Loucy (cell line): ENCODE data around the gene NPSR1.

Source experiments
- EZH2phosphoT487 ChIP-seq: fragments of 200-600 bp; IDR thresholded peaks from 2 replicates; pipeline ENCODE4 v1.6.1; 2018; ENCODE audit warnings: antibody characterized with exemption, mild to moderate bottlenecking, moderate library complexity, borderline replicate concordance
- TF ChIP-seq, protein P1 (sequence below): fragments of 200-600 bp; sonication (generic); conservative IDR thresholded peaks from 2 replicates; pipeline ENCODE4 v1.5.1; 2014; ENCODE audit warnings: mild to moderate bottlenecking, antibody characterized with exemption, low read length

DNA sequence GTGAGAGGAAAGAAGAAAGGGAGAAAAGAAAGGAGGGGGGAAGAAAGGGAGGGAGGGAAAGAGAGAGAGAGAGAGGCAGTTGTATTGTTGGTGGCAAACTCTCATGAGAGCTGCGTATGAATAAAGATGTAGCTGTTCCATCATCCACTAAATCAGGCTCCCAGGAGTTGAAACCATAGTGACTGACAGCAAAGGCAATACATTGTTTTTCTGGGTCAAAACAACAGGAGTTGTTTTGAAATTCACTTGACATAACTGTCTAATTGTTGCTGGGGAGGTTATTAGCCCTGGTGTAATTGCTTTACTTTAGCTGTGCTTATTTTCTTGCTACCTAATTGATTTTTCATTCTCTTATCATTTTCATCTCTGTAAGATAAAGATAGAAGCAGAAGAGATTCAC, 173.4 kb downstream of the NPSR1 start:
- TF ChIP-seq, protein P1, sequence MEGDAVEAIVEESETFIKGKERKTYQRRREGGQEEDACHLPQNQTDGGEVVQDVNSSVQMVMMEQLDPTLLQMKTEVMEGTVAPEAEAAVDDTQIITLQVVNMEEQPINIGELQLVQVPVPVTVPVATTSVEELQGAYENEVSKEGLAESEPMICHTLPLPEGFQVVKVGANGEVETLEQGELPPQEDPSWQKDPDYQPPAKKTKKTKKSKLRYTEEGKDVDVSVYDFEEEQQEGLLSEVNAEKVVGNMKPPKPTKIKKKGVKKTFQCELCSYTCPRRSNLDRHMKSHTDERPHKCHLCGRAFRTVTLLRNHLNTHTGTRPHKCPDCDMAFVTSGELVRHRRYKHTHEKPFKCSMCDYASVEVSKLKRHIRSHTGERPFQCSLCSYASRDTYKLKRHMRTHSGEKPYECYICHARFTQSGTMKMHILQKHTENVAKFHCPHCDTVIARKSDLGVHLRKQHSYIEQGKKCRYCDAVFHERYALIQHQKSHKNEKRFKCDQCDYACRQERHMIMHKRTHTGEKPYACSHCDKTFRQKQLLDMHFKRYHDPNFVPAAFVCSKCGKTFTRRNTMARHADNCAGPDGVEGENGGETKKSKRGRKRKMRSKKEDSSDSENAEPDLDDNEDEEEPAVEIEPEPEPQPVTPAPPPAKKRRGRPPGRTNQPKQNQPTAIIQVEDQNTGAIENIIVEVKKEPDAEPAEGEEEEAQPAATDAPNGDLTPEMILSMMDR: no peak
- no peak for TF ChIP-seq EZH2phosphoT487
